Kidney (tissue), 14 donors: Measurements from ENCODE around the gene TUSC2. TPM values are rescaled to one million over a fixed set of nuclear protein-coding genes. Genes with fewer than 3 reads are reported as not detected.

Experiments used
- DNase-seq, 5 donors: peaks; one replicate each; pipeline ENCODE4 v3.0.0-alpha.2; 2013 to 2020
- FAIRE-seq: peaks from 2 replicates; lab custom pipeline; 2012; peaks lifted over from hg19 to GRCh38; lab: Jason Lieb, UNC
- H3K27ac ChIP-seq, 2 donors: one replicate each; pipeline ENCODE4 v1.7.0; 2013; ENCODE audit warnings: low read depth in 2 of 2, low read length in 2 of 2, inconsistent platforms in 1 of 2
- H3K27me3 ChIP-seq: one replicate; pipeline ENCODE4 v1.7.1; 2013; ENCODE audit warnings: low read length, inconsistent platforms; ENCODE audit not compliant: control insufficient read depth, insufficient read depth
- H3K36me3 ChIP-seq, 3 donors: one replicate each; pipeline versions ENCODE4 v1.7.0 to v1.7.1; 2013; ENCODE audit warnings: low read length in 3 of 3, control low read depth in 1 of 3, inconsistent platforms in 1 of 3; ENCODE audit not compliant: insufficient read depth in 3 of 3, control insufficient read depth in 2 of 3
- H3K4me1 ChIP-seq, 3 donors: one replicate each; pipeline versions ENCODE4 v1.7.0 to v1.7.1; 2013; ENCODE audit warnings: low read length in 3 of 3, inconsistent platforms in 1 of 3, low read depth in 1 of 3; ENCODE audit not compliant: control insufficient read depth in 2 of 3, insufficient read depth in 2 of 3
- H3K4me3 ChIP-seq, 3 donors: one replicate each; pipeline versions ENCODE4 v1.7.0 to v1.8.1; 2013; ENCODE audit warnings: low read length in 3 of 3, control low read depth in 1 of 3, inconsistent platforms in 1 of 3
- H3K9ac ChIP-seq, 3 donors: one replicate each; pipeline versions ENCODE4 v1.7.0 to v1.7.1; 2013; ENCODE audit warnings: low read length in 3 of 3, control low read depth in 1 of 3, inconsistent platforms in 1 of 3
- H3K9me3 ChIP-seq, 3 donors: one replicate each; pipeline versions ENCODE4 v1.7.0 to v1.7.1; 2013; ENCODE audit warnings: low read length in 3 of 3, control low read depth in 1 of 3, inconsistent platforms in 1 of 3; ENCODE audit not compliant: control insufficient read depth in 2 of 3, insufficient read depth in 1 of 3
- intact Hi-C: fragments of 100-400 bp; cut with DNase I; formaldehyde crosslinking; loops from one replicate; pipeline ENCODE4 v1.11.1; 2022
- polyA plus RNA-seq: library from polyadenylated mRNA; stranded (reverse); fragments of 350-450 nt; fragmentation: Illumina TruSeq; extraction: RNeasy Lipid Tissue Mini Kit (QIAGEN cat#74804); gene quantifications from one replicate; pipeline ENCODE4 v1.2.3, GENCODE V29; 2014; ENCODE audit warnings: low read depth, low replicate concordance; ENCODE audit not compliant: insufficient read depth
- total RNA-seq: library from RNA; stranded (reverse); fragmentation: NEBNext Ultra II Directional; extraction: Animal tissue kit (Norgen Biotek cat#: 25700); gene quantifications from one replicate; pipeline ENCODE4 v1.2.1, GENCODE V29; 2021
- TF ChIP-seq, protein P1 (sequence below): IDR thresholded peaks from 3 replicates; pipeline ENCODE4 v1.5.1; 2012; ENCODE audit warnings: mild to moderate bottlenecking, moderate library complexity, borderline replicate concordance; ENCODE audit not compliant: insufficient read depth; ENCODE audit errors: extremely low read depth
- donor health status: control.
- donor health status: control.
- donor health status: control.
- donor health status: control.
- donor health status: control.
- donor health status: DM: yes; HTN: yes; CAD: no.
- donor health status: Normal renal cell carcinoma (clear cell type).

TUSC2 gene
- total and polyA plus RNA-seq, 2 donors from 2014 or later, result 33.6 to 60.0 TPM

GRCh38 chr3:50359760-50360110 is 31.7 kb upstream of the TUSC2 start:
- Histone ChIP-seq H3K36me3 (peaks cover 3 to 17% (median 8%) of the 10 kb centered on the region in 3 donors), H3K4me1 (peaks cover 0 to 47% (median 26%) of the 10 kb centered on the region in 3 donors), H3K9me3 (no peaks in the 10 kb centered on the region), H3K4me3 (peak overlapping the region; percentile 41 to 86 (median 45)), H3K27me3 (no peaks in the 10 kb centered on the region), H3K9ac (no peak overlapping the region), H3K27ac (no peak overlapping the region)
- FAIRE-seq, result no peak
- TF ChIP-seq, protein P1, sequence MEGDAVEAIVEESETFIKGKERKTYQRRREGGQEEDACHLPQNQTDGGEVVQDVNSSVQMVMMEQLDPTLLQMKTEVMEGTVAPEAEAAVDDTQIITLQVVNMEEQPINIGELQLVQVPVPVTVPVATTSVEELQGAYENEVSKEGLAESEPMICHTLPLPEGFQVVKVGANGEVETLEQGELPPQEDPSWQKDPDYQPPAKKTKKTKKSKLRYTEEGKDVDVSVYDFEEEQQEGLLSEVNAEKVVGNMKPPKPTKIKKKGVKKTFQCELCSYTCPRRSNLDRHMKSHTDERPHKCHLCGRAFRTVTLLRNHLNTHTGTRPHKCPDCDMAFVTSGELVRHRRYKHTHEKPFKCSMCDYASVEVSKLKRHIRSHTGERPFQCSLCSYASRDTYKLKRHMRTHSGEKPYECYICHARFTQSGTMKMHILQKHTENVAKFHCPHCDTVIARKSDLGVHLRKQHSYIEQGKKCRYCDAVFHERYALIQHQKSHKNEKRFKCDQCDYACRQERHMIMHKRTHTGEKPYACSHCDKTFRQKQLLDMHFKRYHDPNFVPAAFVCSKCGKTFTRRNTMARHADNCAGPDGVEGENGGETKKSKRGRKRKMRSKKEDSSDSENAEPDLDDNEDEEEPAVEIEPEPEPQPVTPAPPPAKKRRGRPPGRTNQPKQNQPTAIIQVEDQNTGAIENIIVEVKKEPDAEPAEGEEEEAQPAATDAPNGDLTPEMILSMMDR, result no peak
- intact Hi-C loops, result no loop called here
- no peak for DNase-seq

- Histone ChIP-seq H3K9ac (peak within 1 kb of the TSS; percentile 58 to 94 (median 89)), H3K27me3 (no peaks in the 10 kb centered on the region), H3K4me3 (peak within 1 kb of the TSS; percentile 72 to 87 (median 86)), H3K4me1 (peaks cover 0 to 43% (median 26%) of the 10 kb centered on the region in 3 donors), H3K9me3 (no peaks in the 10 kb centered on the region), H3K36me3 (peaks cover 3 to 23% (median 8%) of the 10 kb centered on the region in 3 donors), H3K27ac (peak within 1 kb of the TSS; percentile 85 to 91)
- peak; percentile 97 to 99 (median 98) for DNase-seq
- FAIRE-seq, result peak; percentile 86
- intact Hi-C loops, result no loop called here
- TF ChIP-seq, protein P1, result no peak
These were observed 31.1 kb upstream of the TUSC2 start, which contains the start of gene TMEM115 for GRCh38 chr3:50358911-50359759. Gene TMEM115, minus strand, starts transcription at chr3:50359521. Its CDS starts 458 bp downstream, at chr3:50359063.

DNA sequence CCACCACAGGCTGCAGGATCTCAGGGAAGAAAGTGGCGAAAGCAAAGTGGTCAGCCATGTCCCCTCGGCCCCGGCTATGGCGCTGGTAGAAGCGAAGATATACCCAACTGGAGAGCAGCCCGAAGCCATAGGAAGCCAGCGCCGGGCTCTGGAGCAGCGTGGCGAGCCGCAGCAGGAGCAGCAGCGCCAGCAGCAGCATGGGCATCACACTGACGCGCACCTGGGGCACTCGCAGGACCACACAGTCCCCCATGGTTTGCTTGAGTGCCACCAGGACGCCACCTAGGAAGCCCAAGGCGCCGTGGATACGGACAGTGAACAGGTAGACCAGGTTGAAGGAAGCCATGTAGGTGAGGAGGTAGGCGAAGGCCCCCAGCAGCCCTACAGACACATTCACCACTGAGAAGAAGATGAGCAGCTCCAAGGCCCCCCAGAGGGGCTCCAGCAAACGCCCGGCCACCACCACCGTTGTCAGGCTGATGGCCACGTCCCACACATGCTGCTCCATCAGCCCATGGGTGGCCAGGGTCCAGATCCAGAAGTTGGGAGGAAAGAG is 30.4 kb upstream of the TUSC2 start:
- Histone ChIP-seq H3K4me3 (peak overlapping the region; percentile 72 to 87 (median 86)), H3K27ac (peak overlapping the region; percentile 85 to 91), H3K9me3 (no peaks in the 10 kb centered on the region), H3K36me3 (peaks cover 3 to 29% (median 13%) of the 10 kb centered on the region in 3 donors), H3K9ac (peak overlapping the region; percentile 23 to 94 (median 89)), H3K4me1 (peaks cover 0 to 43% (median 26%) of the 10 kb centered on the region in 3 donors), H3K27me3 (no peaks in the 10 kb centered on the region)
- TF ChIP-seq, protein P1, result no peak
- intact Hi-C loops, result no loop called here
- no peak for FAIRE-seq
- peak in 1 of 5 donors; percentile 67 for DNase-seq
